GM12878 (cell line): ENCODE measurements around the gene ASTL. TPM values are rescaled to one million over a fixed set of nuclear protein-coding genes. Genes with fewer than 3 reads are reported as not detected.
A peak's percentile ranks its signal among the peaks of the same experiment; 100 is the strongest.

Experiments
- ATAC-seq: fragments of 200-7000 bp; cut with Tn5 transposase; 3 replicates; pipeline ENCODE4 v1.9.1; 2020; ENCODE audit warnings: mild to moderate bottlenecking, moderate library complexity
- BruUV-seq: library from RNA; stranded (reverse); fragments of 400-500 nt; replicated peaks from 2 replicates; lab custom pipeline; 2021; lab: Mats Ljungman, UMichigan
- CTCF ChIA-PET: fragments of 300-600 bp; sonication (Branson Sonifier 250); formaldehyde crosslinking; extraction: SDS; loops from one replicate; lab custom pipeline; 2021; ENCODE audit warnings: inconsistent platforms; lab: Yijun Ruan, JAX
- POLR2A ChIA-PET: fragments of 350-600 bp; formaldehyde crosslinking; extraction: SDS; loops from one replicate; lab custom pipeline; 2021; ENCODE audit warnings: inconsistent platforms; lab: Charles Lee
- RAD21 ChIA-PET: fragments of 300-600 bp; sonication (Branson Sonifier 250); formaldehyde crosslinking; loops from one replicate; lab custom pipeline; 2023; ENCODE audit warnings: antibody characterized with exemption; ENCODE audit not compliant: unreplicated experiment; lab: Charles Lee
- SMC1A ChIA-PET: fragments of 300-600 bp; sonication (Branson Sonifier 250); formaldehyde crosslinking; loops from one replicate; lab custom pipeline; 2023; ENCODE audit not compliant: unreplicated experiment, uncharacterized antibody; lab: Charles Lee
- DNase-seq: peaks from one replicate; pipeline ENCODE4 v3.0.0-alpha.2; 2011; ENCODE audit warnings: low read depth, low spot score
- FAIRE-seq: peaks from 3 replicates; lab custom pipeline; 2011; peaks lifted over from hg19 to GRCh38; lab: Jason Lieb, UNC
- H2AFZ ChIP-seq: 2 replicates; pipeline ENCODE4 v1.6.0; 2011; ENCODE audit warnings: low read depth, low read length, control low read depth; ENCODE audit not compliant: control insufficient read depth
- H3K27ac ChIP-seq: 2 replicates; pipeline ENCODE4 v1.5.1; 2011; ENCODE audit warnings: control low read depth; ENCODE audit not compliant: control insufficient read depth, insufficient read depth
- H3K27me3 ChIP-seq, 2 experiments: replicated peaks in 1 of 2; 2 replicates each; pipeline versions ENCODE4 v1.6.0 to v1.6.1; 2011; ENCODE audit warnings: low read length in 1 of 2; ENCODE audit not compliant: control insufficient read depth in 2 of 2, insufficient read depth in 2 of 2
- H3K36me3 ChIP-seq, 2 experiments: 2 replicates each; pipeline ENCODE4 v1.5.1; 2011; ENCODE audit warnings: low read length in 1 of 2; ENCODE audit not compliant: control insufficient read depth in 2 of 2, insufficient read depth in 2 of 2
- H3K4me1 ChIP-seq: 2 replicates; pipeline ENCODE4 v1.6.1; 2011; ENCODE audit warnings: mild to moderate bottlenecking, low read length, moderate library complexity, mixed read lengths; ENCODE audit not compliant: control insufficient read depth, insufficient read depth
- H3K4me2 ChIP-seq: 2 replicates; pipeline ENCODE4 v1.6.0; 2011; ENCODE audit warnings: control low read depth; ENCODE audit not compliant: control insufficient read depth, insufficient read depth
- H3K4me3 ChIP-seq: fragments of 200-600 bp; sonication (generic); 2 replicates; pipeline ENCODE4 v1.5.1; 2016
- H3K79me2 ChIP-seq: 2 replicates; pipeline ENCODE4 v1.6.0; 2011; ENCODE audit warnings: low read length; ENCODE audit not compliant: control insufficient read depth, insufficient read depth
- H3K9ac ChIP-seq: 2 replicates; pipeline ENCODE4 v1.8.0; 2011; ENCODE audit warnings: low read length, control low read depth, mixed read lengths; ENCODE audit not compliant: control insufficient read depth, insufficient read depth
- H3K9me3 ChIP-seq: replicated peaks from 3 replicates; pipeline ENCODE4 v1.5.1; 2011; ENCODE audit warnings: mild to moderate bottlenecking, low read length; ENCODE audit not compliant: control insufficient read depth, insufficient read depth
- H4K20me1 ChIP-seq: 2 replicates; pipeline ENCODE4 v1.6.0; 2011; ENCODE audit not compliant: control insufficient read depth, insufficient read depth
- EZH2 ChIP-seq: IDR thresholded peaks from 2 replicates; pipeline ENCODE4 v1.6.1; 2012; ENCODE audit warnings: low read depth, mild to moderate bottlenecking, control low read depth, inconsistent platforms, low read length, borderline replicate concordance; ENCODE audit not compliant: control insufficient read depth
- IKZF1 ChIP-seq: fragments of 450-650 bp; conservative IDR thresholded peaks from 2 replicates; pipeline ENCODE4 v1.6.1; 2017; ENCODE audit warnings: antibody characterized with exemption, mild to moderate bottlenecking
- NR2C2 ChIP-seq: IDR thresholded peaks from 2 replicates; pipeline ENCODE4 v1.6.1; 2011; ENCODE audit warnings: borderline replicate concordance, low read depth; ENCODE audit not compliant: control insufficient read depth, insufficient read length
- RELB ChIP-seq: fragments of 450-650 bp; IDR thresholded peaks from 2 replicates; pipeline ENCODE4 v1.6.1; 2017; ENCODE audit warnings: low read depth, mild to moderate bottlenecking, moderate library complexity
- SP1 ChIP-seq: IDR thresholded peaks from one replicate; pipeline ENCODE4 v1.6.1; 2011; ENCODE audit warnings: low read depth, low read length
- TBL1XR1 ChIP-seq: IDR thresholded peaks from 2 replicates; pipeline ENCODE4 v1.6.1; 2012; ENCODE audit warnings: low read depth, low read length, improper control_type of control experiment
- WGBS: methylation state at CpG from one replicate; pipeline ENCODE4 v1.1.6; 2016; ENCODE audit warnings: low lambda C conversion rate; ENCODE audit not compliant: insufficient replicate concordance, insufficient coverage; ENCODE audit errors: missing lambda C conversion rate; 5-methylcytosine and 5-hydroxymethylcytosine counted together
- in situ Hi-C: fragments of 300-500 bp; cut with MboI; formaldehyde crosslinking; loops from 9 replicates; pipeline ENCODE4 v1.14.3; 2018; ENCODE audit warnings: mixed read lengths
- intact Hi-C: fragments of 100-400 bp; cut with micrococcal nuclease; formaldehyde crosslinking; loops from one replicate; pipeline ENCODE4 v1.14.2; 2022; ENCODE audit not compliant: unreplicated experiment
- polyA plus RNA-seq, 11 experiments: library from polyadenylated mRNA; depleted of rRNA in 4 of 11; unstranded in 6 of 11; stranded (reverse) in 5 of 11; fragments of >200 nt; fragmentation: Nextera tagmentation in 4 of 11; fragmentation: Illumina TruSeq in 1 of 11; extraction: Ambion mirVana in 4 of 11; extraction: Trizol in 1 of 11; gene quantifications; 1 replicate in 1 of 11; 2 replicates in 10 of 11; pipeline versions ENCODE4 v1.2.1 to v1.2.3, GENCODE V29; 2011 to 2016; ENCODE audit warnings: inconsistent platforms in 2 of 11, missing spikeins in 2 of 11, low read depth in 1 of 11
- total RNA-seq, 4 experiments: library from RNA; depleted of rRNA in 3 of 4; stranded (reverse); fragments of >200 nt in 3 of 4; fragmentation: Illumina TruSeq in 1 of 4; extraction: Trizol in 1 of 4; gene quantifications; 2 replicates each; pipeline versions ENCODE4 v1.2.1 to v1.2.3, GENCODE V29; 2013 to 2021
- TF ChIP-seq, protein P1 (sequence below), 3 experiments: IDR thresholded peaks in 2 of 3; conservative IDR thresholded peaks in 1 of 3; 2 replicates each; pipeline ENCODE4 v1.5.1; 2011; ENCODE audit warnings: low read depth in 3 of 3, low read length in 3 of 3, mild to moderate bottlenecking in 3 of 3, control low read depth in 2 of 3, moderate library complexity in 2 of 3, inconsistent platforms in 1 of 3, mixed read lengths in 1 of 3; ENCODE audit not compliant: control insufficient read depth in 2 of 3, insufficient read depth in 1 of 3; ENCODE audit errors: extremely low read depth in 1 of 3
- TF ChIP-seq, protein P2 (sequence below): IDR thresholded peaks from 2 replicates; pipeline ENCODE4 v1.6.1; 2012; ENCODE audit warnings: improper control_type of control experiment, low read depth, low read length; ENCODE audit not compliant: insufficient replicate concordance
- TF ChIP-seq, protein P3 (sequence below): fragments of 450-650 bp; conservative IDR thresholded peaks from 2 replicates; pipeline ENCODE4 v1.6.1; 2017; ENCODE audit warnings: mild to moderate bottlenecking, moderate library complexity

Gene ASTL
- total and polyA plus RNA-seq, 10 of the 15 experiments (the other 5 are each of a cell fraction or from before 2014, with no cell fraction given): 0.18 to 1.0 (median 0.38) TPM; not detected in 4

GRCh38 chr2:96139181-96139758 is 968 bp upstream of the ASTL start:
- ChIA-PET POLR2A (interaction anchor here (0.5 to 3.9 kb wide), 8 partner anchors 8 to 123 kb away, joined by 3 to 31 read pairs (median 6); no protein-coding TSS in a partner anchor), CTCF (interaction anchor here (0.8 to 14.4 kb wide), 29 partner anchors 9 to 371 kb away, joined by 3 to 535 read pairs (median 7); partner anchors contain the start of genes ADRA2B, ITPRIPL1 and STARD7), RAD21 (interaction anchor here (0.6 to 18.1 kb wide), 17 partner anchors 8 to 191 kb away, joined by 3 to 463 read pairs (median 9); partner anchors contain the start of gene CIAO1), SMC1A (interaction anchor here (0.8 to 14.4 kb wide), 23 partner anchors 9 to 370 kb away, joined by 3 to 338 read pairs (median 5); no protein-coding TSS in a partner anchor)
- Histone ChIP-seq H3K4me3 (no peak overlapping the region), H2AFZ (no peak overlapping the region), H3K9me3 (no peaks in the 10 kb centered on the region), H4K20me1 (no peaks in the 10 kb centered on the region), H3K27ac (no peak overlapping the region), H3K36me3 (peaks cover 7% of the 10 kb centered on the region in 2 experiments; a peak in 2 of 4 replicates), H3K9ac (no peak overlapping the region), H3K27me3 (no peaks in the 10 kb centered on the region; a peak in 1 of 4 replicates), H3K4me2 (no peak overlapping the region; the same call in 1 of the 2 replicates), H3K79me2 (peaks cover 17% of the 10 kb centered on the region), H3K4me1 (peaks cover 13% of the 10 kb centered on the region)
- no TSS peak for BruUV-seq
- DNase-seq (no peak), ATAC-seq (no peak), FAIRE-seq (no peak)
- WGBS: 26% methylated on average over 7 of the region's 7 CpGs
- in situ Hi-C loops (no loop called here), intact Hi-C loops (loop anchor here (2.0 kb wide), 1 partner anchor 126 kb away; the partner anchor contains the start of gene TMEM127)
- TF ChIP-seq, protein P1, sequence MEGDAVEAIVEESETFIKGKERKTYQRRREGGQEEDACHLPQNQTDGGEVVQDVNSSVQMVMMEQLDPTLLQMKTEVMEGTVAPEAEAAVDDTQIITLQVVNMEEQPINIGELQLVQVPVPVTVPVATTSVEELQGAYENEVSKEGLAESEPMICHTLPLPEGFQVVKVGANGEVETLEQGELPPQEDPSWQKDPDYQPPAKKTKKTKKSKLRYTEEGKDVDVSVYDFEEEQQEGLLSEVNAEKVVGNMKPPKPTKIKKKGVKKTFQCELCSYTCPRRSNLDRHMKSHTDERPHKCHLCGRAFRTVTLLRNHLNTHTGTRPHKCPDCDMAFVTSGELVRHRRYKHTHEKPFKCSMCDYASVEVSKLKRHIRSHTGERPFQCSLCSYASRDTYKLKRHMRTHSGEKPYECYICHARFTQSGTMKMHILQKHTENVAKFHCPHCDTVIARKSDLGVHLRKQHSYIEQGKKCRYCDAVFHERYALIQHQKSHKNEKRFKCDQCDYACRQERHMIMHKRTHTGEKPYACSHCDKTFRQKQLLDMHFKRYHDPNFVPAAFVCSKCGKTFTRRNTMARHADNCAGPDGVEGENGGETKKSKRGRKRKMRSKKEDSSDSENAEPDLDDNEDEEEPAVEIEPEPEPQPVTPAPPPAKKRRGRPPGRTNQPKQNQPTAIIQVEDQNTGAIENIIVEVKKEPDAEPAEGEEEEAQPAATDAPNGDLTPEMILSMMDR (IDR thresholded peaks at IDR 0.05 in 2 of 3, conservative IDR thresholded peaks at IDR 0.05 in 1 of 3; ENCODE audit: control insufficient read depth in 2 of 3, extremely low read depth in 1 of 3, insufficient read depth in 1 of 3, low read depth in 3 of 3, low read length in 3 of 3): no peak
- TF ChIP-seq IKZF1 (peak; percentile 74; the same call in 1 of the 2 replicates), RELB (0 out of 2 replicates have a peak, but pooled peaks have one; percentile 5), EZH2 (no peak), TBL1XR1 (no peak), SP1 (no peak), NR2C2 (no peak)
- TF ChIP-seq, protein P2, sequence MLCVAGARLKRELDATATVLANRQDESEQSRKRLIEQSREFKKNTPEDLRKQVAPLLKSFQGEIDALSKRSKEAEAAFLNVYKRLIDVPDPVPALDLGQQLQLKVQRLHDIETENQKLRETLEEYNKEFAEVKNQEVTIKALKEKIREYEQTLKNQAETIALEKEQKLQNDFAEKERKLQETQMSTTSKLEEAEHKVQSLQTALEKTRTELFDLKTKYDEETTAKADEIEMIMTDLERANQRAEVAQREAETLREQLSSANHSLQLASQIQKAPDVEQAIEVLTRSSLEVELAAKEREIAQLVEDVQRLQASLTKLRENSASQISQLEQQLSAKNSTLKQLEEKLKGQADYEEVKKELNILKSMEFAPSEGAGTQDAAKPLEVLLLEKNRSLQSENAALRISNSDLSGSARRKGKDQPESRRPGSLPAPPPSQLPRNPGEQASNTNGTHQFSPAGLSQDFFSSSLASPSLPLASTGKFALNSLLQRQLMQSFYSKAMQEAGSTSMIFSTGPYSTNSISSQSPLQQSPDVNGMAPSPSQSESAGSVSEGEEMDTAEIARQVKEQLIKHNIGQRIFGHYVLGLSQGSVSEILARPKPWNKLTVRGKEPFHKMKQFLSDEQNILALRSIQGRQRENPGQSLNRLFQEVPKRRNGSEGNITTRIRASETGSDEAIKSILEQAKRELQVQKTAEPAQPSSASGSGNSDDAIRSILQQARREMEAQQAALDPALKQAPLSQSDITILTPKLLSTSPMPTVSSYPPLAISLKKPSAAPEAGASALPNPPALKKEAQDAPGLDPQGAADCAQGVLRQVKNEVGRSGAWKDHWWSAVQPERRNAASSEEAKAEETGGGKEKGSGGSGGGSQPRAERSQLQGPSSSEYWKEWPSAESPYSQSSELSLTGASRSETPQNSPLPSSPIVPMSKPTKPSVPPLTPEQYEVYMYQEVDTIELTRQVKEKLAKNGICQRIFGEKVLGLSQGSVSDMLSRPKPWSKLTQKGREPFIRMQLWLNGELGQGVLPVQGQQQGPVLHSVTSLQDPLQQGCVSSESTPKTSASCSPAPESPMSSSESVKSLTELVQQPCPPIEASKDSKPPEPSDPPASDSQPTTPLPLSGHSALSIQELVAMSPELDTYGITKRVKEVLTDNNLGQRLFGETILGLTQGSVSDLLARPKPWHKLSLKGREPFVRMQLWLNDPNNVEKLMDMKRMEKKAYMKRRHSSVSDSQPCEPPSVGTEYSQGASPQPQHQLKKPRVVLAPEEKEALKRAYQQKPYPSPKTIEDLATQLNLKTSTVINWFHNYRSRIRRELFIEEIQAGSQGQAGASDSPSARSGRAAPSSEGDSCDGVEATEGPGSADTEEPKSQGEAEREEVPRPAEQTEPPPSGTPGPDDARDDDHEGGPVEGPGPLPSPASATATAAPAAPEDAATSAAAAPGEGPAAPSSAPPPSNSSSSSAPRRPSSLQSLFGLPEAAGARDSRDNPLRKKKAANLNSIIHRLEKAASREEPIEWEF: no peak
- TF ChIP-seq, protein P3, sequence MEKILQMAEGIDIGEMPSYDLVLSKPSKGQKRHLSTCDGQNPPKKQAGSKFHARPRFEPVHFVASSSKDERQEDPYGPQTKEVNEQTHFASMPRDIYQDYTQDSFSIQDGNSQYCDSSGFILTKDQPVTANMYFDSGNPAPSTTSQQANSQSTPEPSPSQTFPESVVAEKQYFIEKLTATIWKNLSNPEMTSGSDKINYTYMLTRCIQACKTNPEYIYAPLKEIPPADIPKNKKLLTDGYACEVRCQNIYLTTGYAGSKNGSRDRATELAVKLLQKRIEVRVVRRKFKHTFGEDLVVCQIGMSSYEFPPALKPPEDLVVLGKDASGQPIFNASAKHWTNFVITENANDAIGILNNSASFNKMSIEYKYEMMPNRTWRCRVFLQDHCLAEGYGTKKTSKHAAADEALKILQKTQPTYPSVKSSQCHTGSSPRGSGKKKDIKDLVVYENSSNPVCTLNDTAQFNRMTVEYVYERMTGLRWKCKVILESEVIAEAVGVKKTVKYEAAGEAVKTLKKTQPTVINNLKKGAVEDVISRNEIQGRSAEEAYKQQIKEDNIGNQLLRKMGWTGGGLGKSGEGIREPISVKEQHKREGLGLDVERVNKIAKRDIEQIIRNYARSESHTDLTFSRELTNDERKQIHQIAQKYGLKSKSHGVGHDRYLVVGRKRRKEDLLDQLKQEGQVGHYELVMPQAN: no peak
